Stimulated activated naive CD8-positive, alpha-beta T cell treated with anti-CD3 and anti-CD28 coated beads, Interleukin-15, Interleukin-2, amounts not matched to agents 100 U/mL and 50 U/mL, for 24 hours (primary cell): ENCODE results near the gene SAAL1.
"Not testable (repeated sequence)": the region's sequence is repeated elsewhere in the genome, so short reads cannot be mapped to it uniquely, and the experiment has no call there.

ENCODE experiments used
- ATAC-seq: fragments of 150-1000 bp; cut with Tn5 transposase; one replicate; pipeline ENCODE4 v1.10.0; 2021
- DNase-seq: peaks from one replicate; pipeline ENCODE4 v3.0.0; 2021

The SAAL1 gene, protein sequence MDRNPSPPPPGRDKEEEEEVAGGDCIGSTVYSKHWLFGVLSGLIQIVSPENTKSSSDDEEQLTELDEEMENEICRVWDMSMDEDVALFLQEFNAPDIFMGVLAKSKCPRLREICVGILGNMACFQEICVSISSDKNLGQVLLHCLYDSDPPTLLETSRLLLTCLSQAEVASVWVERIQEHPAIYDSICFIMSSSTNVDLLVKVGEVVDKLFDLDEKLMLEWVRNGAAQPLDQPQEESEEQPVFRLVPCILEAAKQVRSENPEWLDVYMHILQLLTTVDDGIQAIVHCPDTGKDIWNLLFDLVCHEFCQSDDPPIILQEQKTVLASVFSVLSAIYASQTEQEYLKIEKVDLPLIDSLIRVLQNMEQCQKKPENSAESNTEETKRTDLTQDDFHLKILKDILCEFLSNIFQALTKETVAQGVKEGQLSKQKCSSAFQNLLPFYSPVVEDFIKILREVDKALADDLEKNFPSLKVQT

DNA sequence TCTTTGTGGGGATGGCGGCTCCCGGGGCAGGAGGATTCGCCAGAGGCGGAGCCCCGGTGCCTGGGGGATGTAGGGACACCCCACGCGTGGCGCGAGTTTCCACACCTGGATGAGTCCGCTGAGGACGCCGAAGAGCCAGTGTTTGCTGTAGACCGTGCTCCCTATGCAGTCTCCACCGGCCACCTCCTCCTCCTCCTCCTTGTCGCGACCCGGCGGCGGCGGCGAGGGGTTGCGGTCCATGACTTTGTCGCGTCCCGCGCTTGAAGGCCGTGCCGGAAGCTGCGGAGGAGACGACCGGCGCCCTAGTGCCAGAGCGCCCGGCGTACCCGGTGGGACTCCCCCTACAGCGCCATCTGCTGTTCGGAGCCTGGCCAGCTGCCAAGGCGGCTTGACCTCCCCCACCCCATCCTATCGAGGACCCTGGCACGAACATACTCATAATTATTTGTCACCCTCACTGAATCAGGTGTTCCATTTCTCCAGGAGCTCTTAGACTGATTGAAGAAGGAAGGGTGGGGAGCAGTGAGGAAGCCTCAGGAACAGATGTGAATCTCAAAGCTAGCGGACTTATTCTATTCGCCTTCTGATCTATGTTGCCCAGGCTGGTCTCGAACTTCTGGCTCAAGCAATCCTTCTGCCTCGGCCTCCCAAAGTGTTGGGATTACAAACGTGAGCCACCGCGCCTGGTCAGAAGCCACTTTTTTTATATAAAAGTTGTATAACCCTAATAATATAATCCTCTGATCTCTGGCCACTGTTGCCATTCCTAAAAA, at the start of gene SAAL1:
Gene SAAL1, minus strand, starts transcription at position 281 of the 773 bp plus-strand sequence. Its CDS starts 41 bp downstream, at position 240.
- DNase-seq (peak; percentile 98), ATAC-seq (peak; percentile 100)

DNA sequence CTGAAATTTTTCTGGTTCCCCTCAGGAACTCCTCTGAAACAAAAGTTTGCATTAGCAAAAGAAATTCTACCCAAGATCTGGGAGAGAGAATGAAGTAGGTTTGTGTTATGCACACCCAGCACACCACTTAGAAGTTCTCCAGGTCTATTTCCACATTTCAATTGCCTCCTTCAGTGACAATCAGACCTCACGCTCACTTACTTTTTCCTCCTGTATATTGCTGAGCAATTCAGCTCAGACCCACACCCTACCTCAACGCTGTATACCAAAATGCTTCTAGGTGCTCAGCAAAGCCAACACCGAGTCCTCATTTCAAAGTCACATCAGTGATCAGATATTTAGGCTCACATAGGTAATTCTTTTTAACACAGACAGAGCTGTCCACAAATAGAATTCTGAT, 45.7 kb upstream of the SAAL1 start:
- no peak for ATAC-seq
- DNase-seq = no peak

DNA sequence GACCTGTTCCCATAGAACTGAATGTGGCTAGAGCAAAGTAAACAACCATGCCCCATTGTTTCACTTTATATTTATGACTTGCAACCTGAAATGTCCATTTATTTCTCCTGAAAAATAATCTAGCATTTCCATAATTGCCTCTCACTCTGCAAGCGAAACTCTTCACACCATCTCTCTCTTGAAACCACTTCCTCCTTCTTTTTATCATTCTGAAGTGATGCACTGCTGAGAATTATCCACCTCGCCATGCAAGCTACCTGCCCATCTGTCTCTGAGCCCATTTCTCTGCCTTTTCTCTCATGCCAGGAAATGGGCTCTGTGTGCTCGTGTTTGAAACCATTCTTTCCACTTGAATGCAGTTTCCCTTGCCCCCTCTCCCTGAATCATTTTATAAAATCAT, 40.0 kb upstream of the SAAL1 start:
- ATAC-seq (no peak), DNase-seq (no peak)

DNA sequence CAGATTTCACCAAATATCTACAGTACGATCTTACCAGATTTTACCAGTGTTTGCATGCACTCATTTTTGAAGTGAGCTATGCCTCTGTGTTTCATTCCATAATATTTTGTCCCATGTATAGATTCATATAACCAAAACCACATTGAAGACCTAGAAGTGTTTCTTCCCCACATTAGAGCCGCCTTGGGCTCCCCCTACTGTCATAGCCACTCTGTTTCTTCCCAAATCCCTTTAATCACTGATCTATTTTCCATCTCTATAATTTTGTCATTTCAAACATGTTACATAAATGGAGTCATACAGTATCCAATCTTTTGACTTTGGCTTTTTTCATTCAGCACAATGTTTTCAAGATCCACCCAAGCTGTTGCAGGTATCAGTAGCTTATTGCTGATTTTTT, 39.1 kb upstream of the SAAL1 start:
- no peak for DNase-seq
- ATAC-seq = no peak

- DNase-seq (no peak), ATAC-seq (no peak)
Measured at GRCh38 chr11:18144243-18144642, 38.4 kb upstream of the SAAL1 start.

GRCh38 chr11:18140145-18140544, 34.3 kb upstream of the SAAL1 start:
- no peak for ATAC-seq
- no peak for DNase-seq

DNA sequence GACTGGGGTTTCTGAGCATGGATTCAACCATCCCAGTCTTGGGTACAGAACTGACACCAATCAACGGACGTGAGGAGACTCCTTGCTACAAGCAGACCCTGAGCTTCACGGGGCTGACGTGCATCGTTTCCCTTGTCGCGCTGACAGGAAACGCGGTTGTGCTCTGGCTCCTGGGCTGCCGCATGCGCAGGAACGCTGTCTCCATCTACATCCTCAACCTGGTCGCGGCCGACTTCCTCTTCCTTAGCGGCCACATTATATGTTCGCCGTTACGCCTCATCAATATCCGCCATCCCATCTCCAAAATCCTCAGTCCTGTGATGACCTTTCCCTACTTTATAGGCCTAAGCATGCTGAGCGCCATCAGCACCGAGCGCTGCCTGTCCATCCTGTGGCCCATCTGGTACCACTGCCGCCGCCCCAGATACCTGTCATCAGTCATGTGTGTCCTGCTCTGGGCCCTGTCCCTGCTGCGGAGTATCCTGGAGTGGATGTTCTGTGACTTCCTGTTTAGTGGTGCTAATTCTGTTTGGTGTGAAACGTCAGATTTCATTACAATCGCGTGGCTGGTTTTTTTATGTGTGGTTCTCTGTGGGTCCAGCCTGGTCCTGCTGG, 31.4 kb upstream of the SAAL1 start:
- DNase-seq (no peak), ATAC-seq (no peak)

DNA sequence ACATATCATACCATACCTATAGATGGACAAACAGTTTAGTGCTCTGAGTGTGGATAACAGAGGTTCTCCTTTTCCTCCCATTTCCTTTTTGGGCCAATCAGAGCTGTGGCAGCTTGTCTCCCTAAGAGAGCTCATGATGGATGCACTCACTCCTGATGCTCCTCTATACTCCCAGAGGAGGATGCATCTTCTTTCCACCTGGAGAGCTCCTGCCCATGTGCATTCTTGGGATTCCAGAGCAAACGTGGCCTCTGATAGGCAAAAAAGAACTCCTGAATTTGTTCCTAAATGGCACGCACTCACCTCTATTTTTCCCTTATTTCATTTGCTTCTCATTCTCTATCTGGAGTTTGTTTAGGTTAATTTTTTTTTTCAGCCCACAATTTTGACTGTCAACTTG, 29.4 kb upstream of the SAAL1 start:
- no peak for DNase-seq
- no peak for ATAC-seq

DNA sequence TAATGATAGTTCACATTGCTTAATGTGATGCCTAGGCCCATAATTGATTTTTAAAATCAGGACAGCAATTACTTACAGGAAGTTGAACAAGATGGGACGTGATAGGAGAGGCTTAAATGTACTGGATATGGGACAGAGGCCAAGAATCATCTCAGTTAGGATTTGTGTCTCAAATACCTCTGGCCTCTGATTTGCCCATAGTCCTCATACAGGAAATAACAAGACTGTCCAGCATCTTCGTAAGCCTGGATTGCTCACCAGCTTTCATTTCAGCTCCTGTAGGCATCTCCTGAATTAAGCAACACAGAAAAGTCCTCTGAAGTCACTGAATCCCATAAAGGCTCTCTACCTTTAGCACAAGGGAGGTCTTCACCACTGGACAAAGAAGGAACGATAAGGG, 26.5 kb upstream of the SAAL1 start, which contains the start of gene MRGPRX3:
Gene MRGPRX3, plus strand, starts transcription at position 231 of the 400 bp plus-strand sequence. CDS start 4,632 bp downstream, outside the sequence.
- no peak for DNase-seq
- no peak for ATAC-seq

GRCh38 chr11:18131115-18131514, 25.2 kb upstream of the SAAL1 start:
- ATAC-seq, DNase-seq: not testable (repeated sequence)

DNA sequence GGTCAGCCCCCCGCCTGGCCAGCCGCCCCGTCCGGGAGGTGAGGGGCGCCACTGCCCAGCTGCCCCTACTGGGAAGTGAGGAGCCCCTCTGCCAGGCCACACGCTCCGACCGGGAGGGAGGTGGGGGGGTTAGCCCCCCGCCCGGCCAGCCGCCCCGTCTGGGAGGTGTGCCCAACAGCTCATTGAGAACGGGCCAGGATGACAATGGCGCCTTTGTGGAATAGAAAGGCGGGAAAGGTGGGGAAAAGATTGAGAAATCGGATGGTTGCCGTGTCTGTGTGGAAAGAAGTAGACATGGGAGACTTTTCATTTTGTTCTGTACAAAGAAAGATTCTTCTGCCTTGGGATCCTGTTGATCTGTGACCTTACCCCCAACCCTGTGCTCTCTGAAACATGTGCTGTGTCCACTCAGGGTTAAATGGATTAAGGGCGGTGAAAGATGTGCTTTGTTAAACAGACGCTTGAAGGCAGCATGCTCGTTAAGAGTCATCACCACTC, 15.5 kb upstream of the SAAL1 start:
- not testable (repeated sequence) for ATAC-seq, DNase-seq

DNA sequence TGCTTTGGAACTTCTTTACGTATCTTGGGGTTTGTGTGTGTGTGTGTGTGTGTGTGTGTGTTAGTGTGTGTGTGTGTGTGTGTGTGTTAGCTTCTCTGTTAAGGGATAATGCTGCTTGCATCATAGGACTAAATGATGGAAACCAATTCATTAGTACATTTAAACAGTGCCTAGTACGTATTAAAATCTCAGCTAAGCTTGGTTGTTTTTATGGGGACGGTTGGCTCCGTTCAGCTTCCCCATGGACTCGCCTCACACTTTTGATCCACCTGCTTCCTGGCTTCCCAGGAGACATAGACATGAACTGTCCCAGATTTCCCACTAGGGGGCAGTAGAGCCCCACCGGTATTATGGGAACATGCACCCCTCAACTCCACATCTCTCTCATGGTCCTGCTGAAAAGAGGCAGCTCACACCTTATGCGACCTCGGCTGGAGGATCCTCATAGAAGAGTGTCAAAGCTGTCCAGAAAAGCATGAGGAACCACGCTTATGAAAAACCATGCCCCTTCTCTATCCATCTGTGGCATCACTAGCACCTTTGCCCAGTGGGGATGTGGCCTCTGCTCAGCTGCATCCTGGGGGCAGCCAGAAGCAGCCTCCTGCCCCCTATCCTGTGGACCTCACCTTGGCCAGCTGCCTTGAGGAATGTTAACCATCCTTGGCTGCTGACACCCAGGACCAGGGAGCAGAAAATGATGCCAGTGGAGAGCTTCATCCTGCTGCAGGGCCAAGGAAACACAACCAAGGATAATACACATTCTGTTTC, 9.7 kb upstream of the SAAL1 start:
- peak; percentile 70 for DNase-seq

GRCh38 chr11:18111005-18111404, 5.1 kb upstream of the SAAL1 start:
- DNase-seq (no peak), ATAC-seq (no peak)

More for the DNA sequence above, 9.7 kb upstream of the SAAL1 start:
- ATAC-seq = peak; percentile 83

- no peak for ATAC-seq
Measured at GRCh38 chr11:18108254-18108653, 2.4 kb upstream of the SAAL1 start.

DNA sequence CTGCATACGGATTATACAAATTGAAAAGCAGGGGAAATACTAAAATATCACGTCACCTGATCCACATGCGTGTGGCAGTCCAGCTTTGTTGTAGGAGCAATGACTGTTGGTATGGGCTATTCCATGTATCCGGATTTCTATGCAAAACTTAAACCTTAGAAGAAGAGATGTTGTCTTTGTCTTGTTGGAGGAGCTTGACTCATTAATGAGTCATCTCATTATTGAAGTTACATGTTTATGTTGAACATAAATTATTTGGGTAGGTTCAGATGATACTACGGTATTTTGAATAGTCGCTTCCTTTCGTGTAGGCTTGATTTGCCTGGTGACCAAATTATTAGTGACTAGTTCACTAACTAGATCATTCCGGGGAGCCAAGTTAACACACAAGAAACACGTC, 806 bp upstream of the SAAL1 start:
- ATAC-seq = no peak
- no peak for DNase-seq

More at GRCh38 chr11:18108254-18108653, 2.4 kb upstream of the SAAL1 start:
- DNase-seq = no peak

DNA sequence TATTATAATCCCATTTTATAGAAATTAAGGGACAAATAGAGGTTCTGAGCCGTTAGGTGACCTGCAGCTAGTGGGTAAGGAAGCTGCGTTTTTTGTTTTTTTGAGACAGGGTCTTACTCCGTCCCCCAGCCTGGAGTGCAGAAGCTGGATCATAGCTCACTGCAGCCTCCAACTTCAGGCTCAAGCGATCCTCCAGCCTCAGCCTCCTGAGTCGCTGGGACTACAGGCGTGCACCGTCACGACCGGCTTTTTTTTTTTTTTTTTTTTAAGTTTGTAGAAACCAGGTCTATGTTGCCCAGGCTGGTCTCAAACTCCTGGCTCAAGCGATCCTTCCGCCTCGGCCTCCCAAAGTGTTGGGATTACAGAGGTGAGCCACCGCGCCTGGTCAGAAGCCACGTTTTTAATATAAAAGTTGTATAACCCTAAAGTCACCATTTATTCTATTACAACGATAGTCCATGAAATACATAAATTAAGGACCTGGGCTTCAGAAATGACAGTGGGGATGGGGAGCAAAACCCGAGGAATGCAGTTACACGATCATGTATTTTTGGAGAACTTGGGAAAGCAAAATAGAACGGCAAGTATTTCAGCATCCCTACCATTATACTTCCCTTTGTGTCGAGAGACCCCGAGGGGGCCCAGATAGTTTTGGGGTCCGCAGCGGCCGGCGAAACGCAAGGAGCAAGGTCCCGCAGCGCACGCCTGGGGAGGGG, 638 bp downstream of the SAAL1 start:
- ATAC-seq (no peak), DNase-seq (no peak)

DNA sequence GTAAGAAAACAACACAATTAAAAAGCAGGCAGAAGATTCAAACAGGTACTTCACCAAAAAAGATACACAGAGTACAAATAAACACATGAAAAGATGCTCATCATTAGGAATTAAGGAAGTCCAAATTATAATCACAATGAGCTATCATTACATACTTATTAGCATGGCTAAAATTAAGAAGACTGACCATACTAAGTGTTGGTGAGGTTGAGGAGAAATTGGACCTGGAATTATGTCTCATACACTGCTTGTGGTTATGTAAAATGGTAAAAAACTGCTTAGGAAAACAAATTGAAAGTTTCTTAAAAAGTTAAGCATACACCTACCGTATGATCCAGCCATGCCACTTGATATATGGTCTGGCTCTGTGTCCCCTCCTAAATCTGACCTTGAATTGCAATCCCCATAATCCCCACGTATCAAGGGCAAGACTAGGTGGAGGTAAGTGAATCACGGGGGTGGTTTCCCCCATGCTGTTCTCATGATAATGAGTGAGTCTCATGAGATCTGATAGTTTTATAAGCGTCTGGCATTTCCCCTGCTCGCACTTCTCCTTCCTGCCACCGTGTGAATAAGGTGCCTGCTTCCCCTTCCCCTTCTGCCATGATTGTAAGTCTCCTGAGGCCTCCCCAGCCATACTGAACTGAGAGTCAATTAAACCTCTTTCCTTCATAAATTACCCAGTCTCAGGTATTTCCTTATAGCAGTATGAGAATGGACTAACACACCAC, 4.8 kb downstream of the SAAL1 start:
- ATAC-seq (no peak), DNase-seq (no peak)

DNA sequence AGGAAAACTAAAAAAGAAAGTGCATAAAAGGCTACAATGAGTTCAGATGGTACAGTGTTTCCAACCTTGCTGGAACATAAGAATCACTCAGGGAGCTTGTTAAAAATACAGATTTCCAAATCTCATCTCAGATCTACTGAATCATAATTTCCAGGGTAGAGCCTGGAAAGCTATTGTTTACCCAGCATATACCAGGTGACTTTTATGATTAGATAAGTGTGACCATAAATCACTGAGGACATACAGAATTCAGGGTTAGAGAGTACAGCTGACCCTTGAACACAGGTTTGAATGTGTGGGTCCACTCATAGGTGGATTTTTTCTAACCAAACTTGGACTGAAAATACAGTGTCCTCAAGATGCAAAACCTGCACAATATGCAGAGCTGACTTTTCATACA, 11.9 kb downstream of the SAAL1 start:
- ATAC-seq (peak; percentile 19), DNase-seq (no peak)

- ATAC-seq = no peak
- DNase-seq = no peak
Measured at GRCh38 chr11:18091731-18092130, 14.2 kb downstream of the SAAL1 start.

GRCh38 chr11:18088966-18089365, 16.9 kb downstream of the SAAL1 start:
- ATAC-seq = no peak

More at GRCh38 chr11:18088966-18089365, 16.9 kb downstream of the SAAL1 start:
- no peak for DNase-seq
